MCF 10A (cell line): ENCODE data around the gene SLC7A8. TPM values are rescaled to one million over a fixed set of nuclear protein-coding genes. Genes with fewer than 3 reads are reported as not detected.

Experiments used
- BruUV-seq: library from RNA; stranded (reverse); fragments of 400-500 nt; replicated peaks from 2 replicates; lab custom pipeline; 2021; lab: Mats Ljungman, UMichigan
- CTCF ChIA-PET: fragments of 300-600 bp; sonication (Branson Sonifier 250); formaldehyde crosslinking; extraction: SDS; loops from one replicate; lab custom pipeline; 2021; ENCODE audit warnings: antibody characterized with exemption, inconsistent platforms; lab: Yijun Ruan, JAX
- POLR2A ChIA-PET: fragments of 300-600, 350-650 bp; sonication (Branson Sonifier 250); formaldehyde crosslinking; extraction: SDS; loops from one replicate; lab custom pipeline; 2020; ENCODE audit warnings: antibody characterized with exemption, inconsistent platforms; lab: Yijun Ruan, JAX
- DNase-seq: peaks from one replicate; pipeline ENCODE4 v3.0.0-alpha.2; 2018; ENCODE audit not compliant: unreplicated experiment
- H3K27ac Mint-ChIP-seq: one replicate; pipeline ENCODE4 v1.8.0; 2022; ENCODE audit warnings: mild to moderate bottlenecking, low read depth, mixed read lengths; ENCODE audit not compliant: unreplicated experiment
- H3K27me3 Mint-ChIP-seq: one replicate; pipeline ENCODE4 v1.8.0; 2022; ENCODE audit warnings: mixed read lengths; ENCODE audit not compliant: insufficient read depth, unreplicated experiment
- H3K36me3 Mint-ChIP-seq: one replicate; pipeline ENCODE4 v1.8.0; 2022; ENCODE audit warnings: mild to moderate bottlenecking, moderate library complexity, mixed read lengths; ENCODE audit not compliant: insufficient read depth, unreplicated experiment
- H3K4me1 Mint-ChIP-seq: one replicate; pipeline ENCODE4 v1.8.0; 2022; ENCODE audit warnings: mixed read lengths; ENCODE audit not compliant: insufficient read depth, unreplicated experiment
- H3K4me3 Mint-ChIP-seq: one replicate; pipeline ENCODE4 v1.8.0; 2022; ENCODE audit warnings: mild to moderate bottlenecking, moderate library complexity, mixed read lengths; ENCODE audit not compliant: unreplicated experiment
- H3K9me3 Mint-ChIP-seq: one replicate; pipeline ENCODE4 v1.8.0; 2022; ENCODE audit warnings: mixed read lengths; ENCODE audit not compliant: unreplicated experiment
- CTCF ChIP-seq: fragments of 200-600 bp; IDR thresholded peaks from one replicate; pipeline ENCODE4 v1.8.0; 2022; ENCODE audit warnings: antibody characterized with exemption, mild to moderate bottlenecking; ENCODE audit not compliant: unreplicated experiment
- intact Hi-C: fragments of 100-400 bp; cut with micrococcal nuclease; formaldehyde crosslinking; loops from 2 replicates; pipeline ENCODE4 v1.14.1; 2022
- total RNA-seq: library from RNA; stranded (reverse); gene quantifications from 2 replicates; pipeline ENCODE4 v1.2.3, GENCODE V29; 2022

SLC7A8 gene
- total RNA-seq, 1 experiment from 2014 or later, result 2.4 TPM

GRCh38 chr14:23209651-23210423 is 26.4 kb upstream of the SLC7A8 start:
- peaks cover 11% of the 10 kb centered on the region for H3K4me1 Mint-ChIP-seq
- intact Hi-C loops, result no loop called here
- ChIA-PET CTCF (interaction anchor here (0.6 to 2.6 kb wide), 7 partner anchors 9 to 347 kb away, joined by 3 to 10 read pairs (median 3); no protein-coding TSS in a partner anchor), POLR2A (interaction anchor here (0.6 to 1.9 kb wide), 13 partner anchors 9 to 562 kb away, joined by 3 to 9 read pairs (median 3); partner anchors contain the start of genes ACIN1, C14orf119 and RNF212B)
- H3K27ac Mint-ChIP-seq, result peak overlapping the region; percentile 94
- peak overlapping the region; percentile 34 for H3K4me3 Mint-ChIP-seq
- peak; percentile 91 for DNase-seq
- BruUV-seq, result no TSS peak
- H3K27me3 Mint-ChIP-seq, result no peaks in the 10 kb centered on the region
- H3K36me3 Mint-ChIP-seq, result no peaks in the 10 kb centered on the region
- TF ChIP-seq CTCF, result no peak
- H3K9me3 Mint-ChIP-seq, result peaks cover 5% of the 10 kb centered on the region

GRCh38 chr14:23208324-23208723 is 24.9 kb upstream of the SLC7A8 start:
- no peaks in the 10 kb centered on the region for H3K36me3 Mint-ChIP-seq
- no peak for TF ChIP-seq CTCF
- peaks cover 11% of the 10 kb centered on the region for H3K4me1 Mint-ChIP-seq
- DNase-seq, result no peak
- intact Hi-C loops, result no loop called here
- H3K4me3 Mint-ChIP-seq, result no peak overlapping the region
- POLR2A ChIA-PET, result interaction anchor here (0.5 to 0.7 kb wide), 3 partner anchors 34 to 995 kb away, joined by 3 to 5 read pairs (median 3); partner anchors contain the start of gene C14orf119
- H3K27ac Mint-ChIP-seq, result peak overlapping the region; percentile 49
- peaks cover 2% of the 10 kb centered on the region for H3K9me3 Mint-ChIP-seq
- H3K27me3 Mint-ChIP-seq, result no peaks in the 10 kb centered on the region
- CTCF ChIA-PET, result interaction anchor here (1.0 to 3.7 kb wide), 3 partner anchors 22 to 87 kb away, joined by 3 to 22 read pairs (median 13); no protein-coding TSS in a partner anchor
- no TSS peak for BruUV-seq

- no peak overlapping the region for H3K4me3 Mint-ChIP-seq
- H3K9me3 Mint-ChIP-seq, result no peaks in the 10 kb centered on the region
- intact Hi-C loops, result no loop called here
- peaks cover 11% of the 10 kb centered on the region for H3K4me1 Mint-ChIP-seq
- ChIA-PET CTCF (interaction anchor here (0.7 to 3.7 kb wide), 4 partner anchors 20 to 90 kb away, joined by 3 to 22 read pairs (median 8); no protein-coding TSS in a partner anchor), POLR2A (interaction anchor here (0.6 kb wide), 2 partner anchors 114 to 1837 kb away, joined by 3 read pairs; partner anchors contain the start of gene PABPN1)
- no peaks in the 10 kb centered on the region for H3K36me3 Mint-ChIP-seq
- no peak overlapping the region for H3K27ac Mint-ChIP-seq
- no peak for DNase-seq
- BruUV-seq, result no TSS peak
- no peaks in the 10 kb centered on the region for H3K27me3 Mint-ChIP-seq
- no peak for TF ChIP-seq CTCF
These were observed 23.7 kb upstream of the SLC7A8 start for GRCh38 chr14:23207146-23207540.
